Pulmonary artery endothelial cell (primary cell): ENCODE data around the gene UGGT2. TPM values are rescaled to one million over a fixed set of nuclear protein-coding genes. Genes with fewer than 3 reads are reported as not detected.

Experiments
- total RNA-seq: library from RNA; depleted of rRNA; stranded (reverse); fragments of >200 nt; gene quantifications from 2 replicates; pipeline ENCODE4 v1.2.3, GENCODE V29; 2014

The UGGT2 gene
- total RNA-seq, 1 donor from 2014 or later = 45.2 TPM

Other genes with a start within 250 kb of the UGGT2 start
- 0.46 and 1.9 TPM in 2 replicates for gene HS6ST3, start 36.7 kb upstream of the UGGT2 start, total RNA-seq